ENCODE measurements around the gene LINS1.

Gene LINS1

GRCh38 chr15:100602064-100602822, at the start of gene LINS1, which contains the start of gene ASB7:
Gene LINS1 (minus strand): TSS chr15:100602184. CDS start chr15:100580842, 21,342 bp downstream.
Gene ASB7 (plus strand): TSS chr15:100602589. CDS start chr15:100612217, 9,628 bp downstream.
- peak; percentile 98 to 99 for DNase-seq (ENCODE audit: low read depth in 1 of 2, low spot score in 1 of 2)

GRCh38 chr15:100651253-100651652, 49.3 kb upstream of the LINS1 start:
- no peak for DNase-seq (ENCODE audit: low read depth in 1 of 2, low spot score in 1 of 2)

GRCh38 chr15:100650685-100651084, 48.7 kb upstream of the LINS1 start:
- DNase-seq (ENCODE audit: low read depth in 1 of 2, low spot score in 1 of 2): no peak

GRCh38 chr15:100648951-100649350, 47.0 kb upstream of the LINS1 start:
- no peak for DNase-seq (ENCODE audit: low read depth in 1 of 2, low spot score in 1 of 2)

- DNase-seq (ENCODE audit: low read depth in 1 of 2, low spot score in 1 of 2): no peak
These were observed 43.7 kb upstream of the LINS1 start for GRCh38 chr15:100645671-100646070.

- no peak for DNase-seq (ENCODE audit: low read depth in 1 of 2, low spot score in 1 of 2)
These were observed 41.0 kb upstream of the LINS1 start for GRCh38 chr15:100642950-100643338.

- DNase-seq (ENCODE audit: low read depth in 1 of 2, low spot score in 1 of 2): no peak
These were observed 40.4 kb upstream of the LINS1 start for GRCh38 chr15:100642213-100642949.

- no peak for DNase-seq (ENCODE audit: low read depth in 1 of 2, low spot score in 1 of 2)
These were observed 36.3 kb upstream of the LINS1 start for GRCh38 chr15:100638177-100638730.

GRCh38 chr15:100635406-100636071, 33.6 kb upstream of the LINS1 start:
- no peak for DNase-seq (ENCODE audit: low read depth in 1 of 2, low spot score in 1 of 2)

GRCh38 chr15:100633763-100634075, 31.7 kb upstream of the LINS1 start:
- DNase-seq (ENCODE audit: low read depth in 1 of 2, low spot score in 1 of 2): no peak

GRCh38 chr15:100631831-100632230, 29.8 kb upstream of the LINS1 start:
- no peak for DNase-seq (ENCODE audit: low read depth in 1 of 2, low spot score in 1 of 2)

- DNase-seq (ENCODE audit: low read depth in 1 of 2, low spot score in 1 of 2): no peak
These were observed 26.8 kb upstream of the LINS1 start for GRCh38 chr15:100628746-100629145.

GRCh38 chr15:100627789-100628395, 25.9 kb upstream of the LINS1 start:
- peak; percentile 18 to 31 for DNase-seq (ENCODE audit: low read depth in 1 of 2, low spot score in 1 of 2)

GRCh38 chr15:100623301-100623700, 21.3 kb upstream of the LINS1 start:
- DNase-seq (ENCODE audit: low read depth in 1 of 2, low spot score in 1 of 2): no peak

GRCh38 chr15:100616700-100617099, 14.7 kb upstream of the LINS1 start:
- DNase-seq (ENCODE audit: low read depth in 1 of 2, low spot score in 1 of 2): no peak

- DNase-seq (ENCODE audit: low read depth in 1 of 2, low spot score in 1 of 2): no peak
These were observed 13.8 kb upstream of the LINS1 start for GRCh38 chr15:100615801-100616200.

GRCh38 chr15:100614918-100615317, 12.9 kb upstream of the LINS1 start:
- DNase-seq (ENCODE audit: low read depth in 1 of 2, low spot score in 1 of 2): no peak

GRCh38 chr15:100614336-100614735, 12.4 kb upstream of the LINS1 start:
- DNase-seq (ENCODE audit: low read depth in 1 of 2, low spot score in 1 of 2): no peak

GRCh38 chr15:100613208-100613607, 11.2 kb upstream of the LINS1 start:
- no peak for DNase-seq (ENCODE audit: low read depth in 1 of 2, low spot score in 1 of 2)

- no peak for DNase-seq (ENCODE audit: low read depth in 1 of 2, low spot score in 1 of 2)
These were observed 10.6 kb upstream of the LINS1 start for GRCh38 chr15:100612539-100612938.

- no peak for DNase-seq (ENCODE audit: low read depth in 1 of 2, low spot score in 1 of 2)
These were observed 924 bp upstream of the LINS1 start for GRCh38 chr15:100602823-100603393.
